CD4-positive, alpha-beta T cell treated with Interferon gamma for 1 hour (primary cell): ENCODE results near the gene ZDHHC11.
"Not testable (repeated sequence)": the region's sequence is repeated elsewhere in the genome, so short reads cannot be mapped to it uniquely, and the experiment has no call there.

ENCODE experiments used
- DNase-seq: peaks from one replicate; pipeline ENCODE4 v3.0.0-alpha.2; 2020

The ZDHHC11 gene

GRCh38 chr5:850511-851006 lies at the start of gene ZDHHC11:
ZDHHC11 (minus strand) TSS chr5:850986; CDS start chr5:850602, 384 bp downstream.
- DNase-seq: no peak

GRCh38 chr5:893711-894110 lies 42.9 kb upstream of the ZDHHC11 start:
- DNase-seq: no peak

GRCh38 chr5:893137-893506 lies 42.3 kb upstream of the ZDHHC11 start:
- no peak for DNase-seq

- DNase-seq: peak; percentile 82
These were observed 41.8 kb upstream of the ZDHHC11 start, which contains the start of the genes BRD9 and TRIP13 for GRCh38 chr5:892394-893136. BRD9 (minus strand) TSS chr5:892801; CDS start chr5:892657, 144 bp downstream. TRIP13 (plus strand) TSS chr5:892884; CDS start chr5:892999, 115 bp downstream.

- no peak for DNase-seq
These were observed 41.1 kb upstream of the ZDHHC11 start for GRCh38 chr5:891837-892393.

- DNase-seq: no peak
These were observed 40.5 kb upstream of the ZDHHC11 start for GRCh38 chr5:891117-891836.

- no peak for DNase-seq
These were observed 38.4 kb upstream of the ZDHHC11 start for GRCh38 chr5:889075-889710.

GRCh38 chr5:888638-889035 lies 37.9 kb upstream of the ZDHHC11 start:
- DNase-seq: no peak

- no peak for DNase-seq
These were observed 37.3 kb upstream of the ZDHHC11 start for GRCh38 chr5:887947-888637.

- no peak for DNase-seq
These were observed 36.0 kb upstream of the ZDHHC11 start for GRCh38 chr5:886716-887325.

- DNase-seq: no peak
These were observed 35.2 kb upstream of the ZDHHC11 start for GRCh38 chr5:886036-886435.

- no peak for DNase-seq
These were observed 34.7 kb upstream of the ZDHHC11 start for GRCh38 chr5:885529-885928.

GRCh38 chr5:885127-885442 lies 34.3 kb upstream of the ZDHHC11 start:
- no peak for DNase-seq

- no peak for DNase-seq
These were observed 33.8 kb upstream of the ZDHHC11 start for GRCh38 chr5:884345-885126.

- no peak for DNase-seq
These were observed 32.8 kb upstream of the ZDHHC11 start for GRCh38 chr5:883475-884181.

GRCh38 chr5:882253-883183 lies 31.7 kb upstream of the ZDHHC11 start:
- DNase-seq: peak; percentile 7

GRCh38 chr5:881551-881935 lies 30.8 kb upstream of the ZDHHC11 start:
- DNase-seq: no peak

- DNase-seq: no peak
These were observed 30.2 kb upstream of the ZDHHC11 start for GRCh38 chr5:880816-881550.

GRCh38 chr5:878677-879076 lies 27.9 kb upstream of the ZDHHC11 start:
- DNase-seq: not testable (repeated sequence)
